GM21576 (cell line): Measurements from ENCODE around the gene KCNE3.

Experiments used
- ATAC-seq: cut with Tn5 transposase; IDR thresholded peaks from one replicate; pipeline ENCODE4 v1.9.1; 2021; ENCODE audit warnings: mild to moderate bottlenecking, moderate library complexity; ENCODE audit not compliant: unreplicated experiment

The KCNE3 gene

GRCh38 chr11:74466916-74467885, at the start of gene KCNE3:
KCNE3 (minus strand) TSS chr11:74467549; CDS start chr11:74457563, 9,986 bp downstream.
- ATAC-seq: no peak

GRCh38 chr11:74507582-74507981, 40.2 kb upstream of the KCNE3 start:
- no peak for ATAC-seq

GRCh38 chr11:74506823-74507222, 39.5 kb upstream of the KCNE3 start:
- ATAC-seq: no peak

- ATAC-seq: no peak
Measured at GRCh38 chr11:74505911-74506310, 38.6 kb upstream of the KCNE3 start.

GRCh38 chr11:74504100-74504691, 36.8 kb upstream of the KCNE3 start:
- ATAC-seq: no peak

- no peak for ATAC-seq
Measured at GRCh38 chr11:74494916-74495315, 27.6 kb upstream of the KCNE3 start.

- no peak for ATAC-seq
Measured at GRCh38 chr11:74493791-74494630, 26.7 kb upstream of the KCNE3 start.

- peak; percentile 92 for ATAC-seq
Measured at GRCh38 chr11:74492974-74493790, 25.8 kb upstream of the KCNE3 start, which contains the start of gene LIPT2. LIPT2 (minus strand) TSS chr11:74493724; CDS start chr11:74493703, 21 bp downstream.

- ATAC-seq: no peak
Measured at GRCh38 chr11:74492084-74492483, 24.7 kb upstream of the KCNE3 start.

GRCh38 chr11:74490941-74491340, 23.6 kb upstream of the KCNE3 start:
- ATAC-seq: no peak

GRCh38 chr11:74487875-74488274, 20.5 kb upstream of the KCNE3 start:
- no peak for ATAC-seq

GRCh38 chr11:74485868-74486267, 18.5 kb upstream of the KCNE3 start:
- ATAC-seq: no peak

GRCh38 chr11:74480688-74481417, 13.5 kb upstream of the KCNE3 start:
- ATAC-seq: no peak

- ATAC-seq: no peak
Measured at GRCh38 chr11:74479732-74480123, 12.4 kb upstream of the KCNE3 start.

GRCh38 chr11:74478877-74479731, 11.8 kb upstream of the KCNE3 start:
- no peak for ATAC-seq

GRCh38 chr11:74476536-74476935, 9.2 kb upstream of the KCNE3 start:
- no peak for ATAC-seq

GRCh38 chr11:74474316-74474715, 7.0 kb upstream of the KCNE3 start:
- ATAC-seq: no peak

GRCh38 chr11:74473382-74474173, 6.2 kb upstream of the KCNE3 start:
- ATAC-seq: no peak
